Natural killer cell (primary cell): ENCODE data around the gene CCDC102A. TPM values are rescaled to one million over a fixed set of nuclear protein-coding genes. Genes with fewer than 3 reads are reported as not detected.

Experiments used
- ATAC-seq, 3 donors: fragments of 150-1000 bp in 2 of 3; fragments of 200-7000 bp in 1 of 3; cut with Tn5 transposase; 1 replicate in 1 of 3; 2 replicates in 2 of 3; pipeline ENCODE4 v1.10.0; 2021; ENCODE audit warnings: mild to moderate bottlenecking in 2 of 3, moderate library complexity in 2 of 3
- DNase-seq, 2 donors: peaks; one replicate each; pipeline versions ENCODE4 v3.0.0 to v3.0.0-alpha.2; 2013 to 2021; ENCODE audit warnings: mixed read lengths in 1 of 2
- H3K27ac ChIP-seq: one replicate; pipeline ENCODE4 v1.5.1; 2013; ENCODE audit warnings: mild to moderate bottlenecking, low read length
- H3K27me3 ChIP-seq: one replicate; pipeline ENCODE4 v1.6.1; 2013; ENCODE audit warnings: low read length; ENCODE audit not compliant: control insufficient read depth, insufficient read depth
- H3K36me3 ChIP-seq: one replicate; pipeline ENCODE4 v1.6.1; 2013; ENCODE audit warnings: low read length; ENCODE audit not compliant: control insufficient read depth, insufficient read depth
- H3K4me1 ChIP-seq: one replicate; pipeline ENCODE4 v1.6.1; 2013; ENCODE audit warnings: low read length; ENCODE audit not compliant: control insufficient read depth, insufficient read depth
- H3K4me3 ChIP-seq: one replicate; pipeline ENCODE4 v1.5.1; 2013; ENCODE audit warnings: low read length
- H3K9me3 ChIP-seq: one replicate; pipeline ENCODE4 v1.6.1; 2013; ENCODE audit warnings: low read length; ENCODE audit not compliant: control insufficient read depth, insufficient read depth
- H3K27ac Mint-ChIP-seq, 2 donors: one replicate each; pipeline ENCODE4 v1.8.0; 2022; ENCODE audit warnings: mild to moderate bottlenecking in 2 of 2, mixed read lengths in 2 of 2, moderate library complexity in 1 of 2
- H3K27me3 Mint-ChIP-seq, 2 donors: one replicate each; pipeline ENCODE4 v1.8.0; 2022; ENCODE audit warnings: low read depth in 2 of 2, mixed read lengths in 2 of 2
- H3K36me3 Mint-ChIP-seq: one replicate; pipeline ENCODE4 v1.8.0; 2022; ENCODE audit warnings: mixed read lengths
- H3K4me1 Mint-ChIP-seq, 2 donors: one replicate each; pipeline ENCODE4 v1.8.0; 2022; ENCODE audit warnings: mixed read lengths in 2 of 2
- H3K4me3 Mint-ChIP-seq: one replicate; pipeline ENCODE4 v1.8.0; 2022; ENCODE audit warnings: mild to moderate bottlenecking, moderate library complexity, mixed read lengths
- H3K9me3 Mint-ChIP-seq, 2 donors: one replicate each; pipeline ENCODE4 v1.8.0; 2022; ENCODE audit warnings: mixed read lengths in 2 of 2
- CTCF ChIP-seq: fragments of 200-600 bp; IDR thresholded peaks from one replicate; pipeline ENCODE4 v1.8.0; 2022; ENCODE audit warnings: antibody characterized with exemption
- WGBS: methylation state at CpG from one replicate; pipeline ENCODE4 v1.1.7; 2013; ENCODE audit warnings: missing lambda C conversion rate; ENCODE audit not compliant: insufficient coverage; 5-methylcytosine and 5-hydroxymethylcytosine counted together
- intact Hi-C: fragments of 100-400 bp; cut with micrococcal nuclease; formaldehyde crosslinking; loops from one replicate; pipeline ENCODE4 v1.14.2; 2022
- total RNA-seq, 4 donors: library from RNA; stranded (reverse); fragments of 120-200 nt in 1 of 4; gene quantifications; one replicate each; pipeline versions ENCODE4 v1.2.3 to v1.2.4, GENCODE V29; 2013 to 2022

CCDC102A gene
- total RNA-seq, 3 donors from 2014 or later (not counting 1 experiment from before 2014, with no cell fraction given), result 15.5 to 24.4 (median 17.1) TPM

DNA sequence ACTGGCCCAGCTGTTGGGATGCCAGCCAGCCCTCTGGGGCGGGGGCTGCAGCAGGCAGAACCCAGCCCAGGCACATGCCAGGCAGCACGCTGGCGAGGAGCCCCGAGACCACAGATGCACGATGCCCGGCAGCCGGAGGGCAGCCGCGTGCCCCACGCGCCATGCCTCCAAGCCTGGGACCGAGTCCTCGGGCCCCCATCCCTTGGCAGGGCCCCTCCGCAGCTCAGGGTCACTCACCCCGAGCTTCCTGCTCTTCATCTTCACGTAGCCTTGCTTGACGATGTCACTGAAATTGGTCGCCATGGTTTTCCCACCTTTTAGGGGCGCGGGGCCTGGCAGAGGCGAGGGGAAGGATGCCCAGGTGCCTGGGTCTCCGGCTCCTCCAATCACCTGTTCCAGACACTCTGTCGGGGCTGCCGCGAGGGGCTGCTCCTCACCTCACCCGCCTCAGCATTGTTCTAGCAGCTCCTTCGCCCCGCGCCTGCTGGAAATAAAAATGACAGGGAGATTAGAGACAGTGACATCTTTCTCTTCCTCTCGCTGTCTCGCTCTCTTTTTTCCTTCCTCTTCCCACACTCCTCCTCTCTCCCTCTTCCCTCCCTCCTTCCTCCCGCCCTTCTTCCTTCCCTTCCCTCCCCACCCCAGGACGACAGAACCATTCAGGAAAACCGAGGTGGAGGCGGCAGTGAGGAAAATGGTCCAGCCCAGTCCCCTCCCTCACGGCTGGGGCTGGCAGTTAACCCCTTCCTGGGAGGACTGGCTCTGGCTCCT is 57.0 kb downstream of the CCDC102A start:
- Mint-ChIP-seq H3K27me3 (no peaks in the 10 kb centered on the region), H3K9me3 (no peaks in the 10 kb centered on the region), H3K36me3 (no peaks in the 10 kb centered on the region), H3K4me3 (peak overlapping the region; percentile 69), H3K27ac (peak overlapping the region in 1 of 2 donors; percentile 31), H3K4me1 (peaks cover 19 to 31% of the 10 kb centered on the region in 2 donors)
- ATAC-seq (peak in 1 of 3 donors; percentile 11), DNase-seq (no peak)
- Histone ChIP-seq H3K4me1 (peaks cover 34% of the 10 kb centered on the region), H3K9me3 (no peaks in the 10 kb centered on the region), H3K27me3 (no peaks in the 10 kb centered on the region), H3K27ac (no peak overlapping the region), H3K4me3 (no peak overlapping the region), H3K36me3 (no peaks in the 10 kb centered on the region)
- intact Hi-C loops, result loop anchor here (5.0 kb wide), 1 partner anchor 38 kb away; no protein-coding TSS in a partner anchor
- WGBS, result 50% methylated on average over 36 of the region's 36 CpGs
- no peak for TF ChIP-seq CTCF

DNA sequence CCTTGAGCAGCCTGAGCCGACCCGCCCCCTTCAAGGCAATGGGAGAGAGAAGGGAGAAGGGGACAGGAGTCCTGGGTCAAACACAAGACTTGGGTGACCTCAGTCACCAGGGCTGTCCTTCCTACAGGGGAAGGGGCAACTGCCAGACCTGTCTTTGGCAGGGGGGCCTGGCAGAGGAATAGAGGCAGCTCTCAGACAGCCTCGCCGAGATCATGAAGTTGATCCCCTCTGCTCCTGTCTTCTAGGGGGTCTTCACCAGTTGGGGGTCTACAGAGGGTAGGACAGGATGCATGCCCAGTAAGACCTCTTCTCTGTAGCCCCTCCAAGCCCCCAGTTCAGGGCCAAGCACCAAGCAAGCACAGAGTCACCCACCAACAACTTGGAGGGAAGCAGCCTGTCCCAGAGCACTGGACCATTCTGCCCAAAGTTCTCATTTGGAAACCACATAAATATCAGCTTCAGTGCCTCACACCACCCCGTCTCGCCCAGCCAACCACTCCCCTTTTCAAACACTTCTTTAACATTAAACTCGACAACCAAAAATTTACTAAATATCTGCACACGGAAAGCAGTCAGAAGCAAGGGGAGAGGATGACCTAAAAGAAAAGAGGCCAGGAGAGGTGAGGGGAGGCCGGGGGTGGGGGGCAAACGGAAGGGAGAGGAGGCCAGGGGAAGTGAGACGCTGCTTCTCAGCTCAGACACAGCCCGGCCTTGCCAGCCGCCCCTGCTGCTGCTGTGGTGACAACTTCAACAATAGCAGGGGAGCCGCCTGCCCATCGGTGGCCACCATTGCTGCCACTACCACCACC is 57.8 kb downstream of the CCDC102A start:
- TF ChIP-seq CTCF, result no peak
- peak overlapping the region; percentile 76 for H3K4me3 Mint-ChIP-seq
- no peaks in the 10 kb centered on the region for H3K9me3 Mint-ChIP-seq
- H3K27me3 Mint-ChIP-seq, result no peaks in the 10 kb centered on the region
- Histone ChIP-seq H3K27me3 (no peaks in the 10 kb centered on the region), H3K4me3 (no peak overlapping the region), H3K36me3 (no peaks in the 10 kb centered on the region), H3K4me1 (peaks cover 34% of the 10 kb centered on the region), H3K9me3 (no peaks in the 10 kb centered on the region), H3K27ac (no peak overlapping the region)
- H3K27ac Mint-ChIP-seq, result peak overlapping the region in 1 of 2 donors; percentile 58
- peaks cover 19 to 31% of the 10 kb centered on the region in 2 donors for H3K4me1 Mint-ChIP-seq
- intact Hi-C loops, result loop anchor here (5.0 kb wide), 1 partner anchor 39 kb away; no protein-coding TSS in a partner anchor
- WGBS, result 38% methylated on average over 14 of the region's 15 CpGs
- no peaks in the 10 kb centered on the region for H3K36me3 Mint-ChIP-seq
- ATAC-seq (peak in 1 of 3 donors; percentile 31), DNase-seq (no peak)

DNA sequence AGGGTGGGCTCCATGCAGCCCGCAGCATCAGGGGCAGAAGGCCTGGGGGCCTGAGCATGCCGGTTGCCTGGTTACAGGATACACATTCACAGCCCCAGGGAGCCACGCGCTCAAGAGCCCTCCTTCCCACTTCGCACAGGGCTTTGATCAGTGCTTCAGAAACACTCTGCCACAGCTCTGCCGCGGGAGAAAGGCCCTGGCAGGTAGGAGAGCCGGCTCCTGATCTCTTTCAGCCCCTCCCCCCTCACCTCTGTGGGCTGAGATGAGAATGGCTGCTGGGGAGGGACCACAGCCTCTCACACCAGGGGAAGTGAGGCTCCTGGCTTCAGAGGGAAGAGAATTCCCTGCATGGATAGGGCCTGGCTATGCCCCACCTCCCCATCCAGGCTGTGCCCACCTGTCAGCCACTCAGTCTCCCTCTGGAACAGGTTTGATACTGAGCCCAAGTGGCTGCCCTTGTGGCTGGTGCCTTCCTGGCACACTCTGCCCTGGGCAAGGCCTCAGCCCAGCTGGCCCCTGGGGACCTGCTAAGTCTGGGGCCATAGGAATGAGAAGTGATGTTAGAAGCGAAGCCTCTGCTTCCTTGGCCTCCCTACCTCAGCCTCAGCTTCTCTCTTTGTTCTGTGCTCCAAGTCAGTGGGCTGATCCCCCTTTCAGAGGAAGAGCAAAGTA is 58.7 kb downstream of the CCDC102A start:
- intact Hi-C loops, result loop anchor here (5.0 kb wide), 1 partner anchor 40 kb away; no protein-coding TSS in a partner anchor

More for the DNA sequence above, 58.7 kb downstream of the CCDC102A start:
- DNase-seq, result no peak
- H3K27ac ChIP-seq, result no peak overlapping the region
- Mint-ChIP-seq H3K27ac (no peak overlapping the region), H3K4me3 (no peak overlapping the region), H3K27me3 (no peaks in the 10 kb centered on the region), H3K36me3 (no peaks in the 10 kb centered on the region), H3K9me3 (no peaks in the 10 kb centered on the region), H3K4me1 (peaks cover 19 to 31% of the 10 kb centered on the region in 2 donors)
- H3K36me3 ChIP-seq, result peaks cover under 1% of the 10 kb centered on the region
- no peak for TF ChIP-seq CTCF
- H3K4me1 ChIP-seq, result peaks cover 34% of the 10 kb centered on the region
- WGBS, result 74% methylated on average over 7 of the region's 9 CpGs
- no peaks in the 10 kb centered on the region for H3K9me3 ChIP-seq
- no peaks in the 10 kb centered on the region for H3K27me3 ChIP-seq
- no peak for ATAC-seq
- H3K4me3 ChIP-seq, result no peak overlapping the region
